ENCODE results near the gene SNCB. TPM values are rescaled to one million over a fixed set of nuclear protein-coding genes. Genes with fewer than 3 reads are reported as not detected.

SNCB gene
- total RNA-seq, 4 donors from 2014 or later: not detected

DNA sequence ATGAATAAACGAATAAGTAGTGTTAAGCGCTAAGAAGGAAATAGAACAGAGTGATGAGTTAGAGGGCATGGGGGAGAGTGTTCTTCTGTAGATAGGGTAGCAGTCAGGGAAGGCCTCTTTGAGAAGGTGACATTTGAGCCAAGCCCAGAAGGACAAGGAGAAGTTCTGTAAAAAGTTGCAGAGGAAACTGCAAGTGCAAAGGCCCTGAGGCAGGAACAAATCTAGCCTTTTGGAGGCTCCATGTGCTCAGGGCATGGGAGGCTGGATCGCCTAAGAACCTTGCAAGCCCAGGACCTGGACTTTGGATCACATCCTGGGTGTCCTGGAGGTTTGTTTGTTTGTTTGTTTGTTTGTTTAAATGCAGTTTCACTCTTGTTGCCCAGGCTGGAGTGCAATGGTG lies 8.1 kb upstream of the SNCB start:
- TF ChIP-seq, protein P1, sequence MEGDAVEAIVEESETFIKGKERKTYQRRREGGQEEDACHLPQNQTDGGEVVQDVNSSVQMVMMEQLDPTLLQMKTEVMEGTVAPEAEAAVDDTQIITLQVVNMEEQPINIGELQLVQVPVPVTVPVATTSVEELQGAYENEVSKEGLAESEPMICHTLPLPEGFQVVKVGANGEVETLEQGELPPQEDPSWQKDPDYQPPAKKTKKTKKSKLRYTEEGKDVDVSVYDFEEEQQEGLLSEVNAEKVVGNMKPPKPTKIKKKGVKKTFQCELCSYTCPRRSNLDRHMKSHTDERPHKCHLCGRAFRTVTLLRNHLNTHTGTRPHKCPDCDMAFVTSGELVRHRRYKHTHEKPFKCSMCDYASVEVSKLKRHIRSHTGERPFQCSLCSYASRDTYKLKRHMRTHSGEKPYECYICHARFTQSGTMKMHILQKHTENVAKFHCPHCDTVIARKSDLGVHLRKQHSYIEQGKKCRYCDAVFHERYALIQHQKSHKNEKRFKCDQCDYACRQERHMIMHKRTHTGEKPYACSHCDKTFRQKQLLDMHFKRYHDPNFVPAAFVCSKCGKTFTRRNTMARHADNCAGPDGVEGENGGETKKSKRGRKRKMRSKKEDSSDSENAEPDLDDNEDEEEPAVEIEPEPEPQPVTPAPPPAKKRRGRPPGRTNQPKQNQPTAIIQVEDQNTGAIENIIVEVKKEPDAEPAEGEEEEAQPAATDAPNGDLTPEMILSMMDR (IDR thresholded peaks at IDR 0.05): no peak
- no peak for DNase-seq (ENCODE audit: low spot score)
- no peak for ATAC-seq (ENCODE audit: low FRiP score)

DNA sequence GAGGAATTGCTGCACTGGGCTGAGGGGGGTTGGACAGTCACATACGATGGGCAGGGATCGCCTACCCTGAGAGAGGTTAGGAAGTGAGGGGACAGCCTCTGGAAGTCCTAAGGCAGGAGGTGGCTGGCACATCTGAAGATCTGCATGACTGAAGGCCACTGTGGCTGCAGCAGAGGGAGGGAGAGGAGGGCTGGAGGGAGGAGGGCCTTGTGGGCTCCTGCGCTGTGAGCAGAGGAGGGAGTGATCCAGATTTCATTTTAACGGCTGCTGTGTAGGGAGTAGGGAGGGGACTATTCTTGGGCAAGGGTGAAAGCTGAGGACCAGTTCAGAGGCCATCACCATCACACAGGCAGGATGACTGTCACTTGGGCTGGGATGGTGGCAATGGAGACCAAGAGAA lies 7.2 kb upstream of the SNCB start:
- TF ChIP-seq, protein P1 (IDR thresholded peaks at IDR 0.05): no peak
- ATAC-seq (ENCODE audit: low FRiP score) (no peak), DNase-seq (ENCODE audit: low spot score) (no peak)

GRCh38 chr5:176636426-176636825 lies 6.1 kb upstream of the SNCB start:
- ATAC-seq (ENCODE audit: low FRiP score): no peak
- TF ChIP-seq, protein P1 (IDR thresholded peaks at IDR 0.05): no peak

GRCh38 chr5:176633598-176633997 lies 3.3 kb upstream of the SNCB start:
- TF ChIP-seq, protein P1 (IDR thresholded peaks at IDR 0.05): no peak
- DNase-seq (ENCODE audit: low spot score) (no peak), ATAC-seq (ENCODE audit: low FRiP score) (no peak)

More at GRCh38 chr5:176636426-176636825, 6.1 kb upstream of the SNCB start:
- DNase-seq (ENCODE audit: low spot score): no peak

- no peak for DNase-seq (ENCODE audit: low spot score)
- no peak for ATAC-seq (ENCODE audit: low FRiP score)
- TF ChIP-seq, protein P1 (IDR thresholded peaks at IDR 0.05): no peak
Observed at GRCh38 chr5:176632745-176633144, 2.4 kb upstream of the SNCB start.

DNA sequence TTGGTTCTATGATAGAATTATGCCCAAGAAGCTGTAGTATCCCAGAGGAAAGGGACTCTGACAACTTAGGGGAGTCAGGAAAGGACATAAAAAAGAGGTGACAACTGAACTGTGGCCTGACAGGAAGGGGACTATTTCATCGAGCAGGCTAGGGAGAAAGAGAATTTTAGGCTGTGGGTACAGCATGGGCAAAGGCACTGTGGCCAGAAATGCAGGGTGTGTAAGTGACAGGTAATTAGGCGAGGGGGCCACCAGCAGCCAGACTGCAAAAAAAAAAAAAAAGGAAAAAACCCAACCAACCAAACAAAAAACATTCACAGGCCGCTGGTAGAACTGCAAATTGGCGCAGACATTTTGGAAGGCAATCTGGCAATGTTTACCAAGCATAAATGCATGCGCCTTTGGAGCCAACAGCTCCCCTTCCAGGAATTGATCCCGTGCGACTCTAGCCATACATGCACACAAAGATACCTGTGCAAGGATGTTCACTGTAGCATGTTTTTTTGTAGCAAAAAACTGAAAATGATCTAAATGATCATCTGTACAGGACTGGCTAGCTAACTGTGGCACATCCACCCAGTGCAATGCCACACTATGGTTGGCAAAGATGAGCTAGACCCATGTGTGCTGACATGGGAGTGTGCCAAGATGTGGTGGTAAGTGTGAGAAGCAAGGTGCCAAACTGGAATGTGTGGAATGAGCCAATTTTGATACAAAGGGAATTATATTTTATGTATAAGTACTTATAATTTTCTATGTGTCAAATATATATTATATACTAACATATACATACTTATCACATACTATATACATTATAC lies 1.3 kb upstream of the SNCB start:
- no peak for DNase-seq (ENCODE audit: low spot score)
- ATAC-seq (ENCODE audit: low FRiP score): no peak
- TF ChIP-seq, protein P1 (IDR thresholded peaks at IDR 0.05): no peak

- TF ChIP-seq, protein P1 (IDR thresholded peaks at IDR 0.05): no peak
- ATAC-seq (ENCODE audit: low FRiP score): no peak
- DNase-seq (ENCODE audit: low spot score): no peak
Observed at GRCh38 chr5:176630681-176631222, 418 bp upstream of the SNCB start.

All from omental fat pad (tissue), 4 donors.